ENCODE results near the gene ARHGAP6. TPM values are rescaled to one million over a fixed set of nuclear protein-coding genes. Genes with fewer than 3 reads are reported as not detected.

Gene ARHGAP6
- total and polyA plus RNA-seq, 2 experiments from 2014 or later, result 0.26 to 0.59 TPM

- H3F3A ChIP-seq (replicated peaks; ENCODE audit: low read depth), result no peaks in the 10 kb centered on the region
- Mint-ChIP-seq H3K4me1 (no peaks in the 10 kb centered on the region), H3K27ac (no peak overlapping the region), H3K36me3 (ENCODE audit: low read depth) (no peaks in the 10 kb centered on the region), H3K27me3 (ENCODE audit: insufficient read depth, low read depth, poor library complexity) (no peaks in the 10 kb centered on the region), H3K4me3 (no peak overlapping the region), H3K9me3 (no peaks in the 10 kb centered on the region)
- H2AFZ ChIP-seq, result no peak overlapping the region
- no peaks in the 10 kb centered on the region for H3K27me3 ChIP-seq (ENCODE audit: insufficient read depth)
- no peaks in the 10 kb centered on the region for H3K79me2 ChIP-seq (replicated peaks; ENCODE audit: insufficient read depth)
- no peak overlapping the region for H3K27ac ChIP-seq (ENCODE audit: low read depth)
- ATAC-seq (no peak), DNase-seq (ENCODE audit: low spot score) (no peak)
- H3K9me2 ChIP-seq (ENCODE audit: insufficient read depth), result no peaks in the 10 kb centered on the region
- H3K4me2 ChIP-seq, result no peak overlapping the region
- no peak overlapping the region for H3K4me3 ChIP-seq
- no peaks in the 10 kb centered on the region for H3K36me3 ChIP-seq (ENCODE audit: insufficient read depth)
- H3K4me1 ChIP-seq (ENCODE audit: insufficient read depth), result no peaks in the 10 kb centered on the region
- no peaks in the 10 kb centered on the region for H4K20me1 ChIP-seq (replicated peaks; ENCODE audit: insufficient read depth)
- TF ChIP-seq REST (IDR thresholded peaks at IDR 0.05; ENCODE audit: unreplicated experiment), result no peak
- TF ChIP-seq POLR2AphosphoS5 (IDR thresholded peaks at IDR 0.05; ENCODE audit: low read depth), result no peak
- TF ChIP-seq ETS1 (IDR thresholded peaks at IDR 0.05), result no peak
- TF ChIP-seq ZNF462 (CRISPR knock-in tag; IDR thresholded peaks at IDR 0.05), result no peak
- TF ChIP-seq EZH2 (IDR thresholded peaks at IDR 0.05; ENCODE audit: low read depth, unreplicated experiment), result no peak
- no peak for TF ChIP-seq EZH2phosphoT487 (IDR thresholded peaks at IDR 0.05; ENCODE audit: unreplicated experiment)
- TF ChIP-seq CTCF (conservative IDR thresholded peaks at IDR 0.05; ENCODE audit: low read depth in 2 of 2), result no peak
- TF ChIP-seq CREB1 (CRISPR knock-in tag; IDR thresholded peaks at IDR 0.05; ENCODE audit: low read depth), result no peak
- TF ChIP-seq JUNB (IDR thresholded peaks at IDR 0.05; ENCODE audit: unreplicated experiment), result no peak
- no peak for TF ChIP-seq NANOG (IDR thresholded peaks at IDR 0.05; ENCODE audit: borderline replicate concordance)
- TF ChIP-seq STAT1 (IDR thresholded peaks at IDR 0.05; ENCODE audit: unreplicated experiment), result no peak
- no peak for TF ChIP-seq ZNF114 (CRISPR knock-in tag; IDR thresholded peaks at IDR 0.05)
- no peak for TF ChIP-seq ZNF331 (CRISPR knock-in tag; IDR thresholded peaks at IDR 0.05; ENCODE audit: low read depth)
Observed at GRCh38 chrX:11386001-11386523, 279.7 kb downstream of the ARHGAP6 start.
